Spinal cord (tissue), 10 donors: ENCODE results near the gene CCDC149. TPM values are rescaled to one million over a fixed set of nuclear protein-coding genes. Genes with fewer than 3 reads are reported as not detected.

ENCODE experiments used
- DNase-seq, 6 donors: peaks; one replicate each; pipeline versions ENCODE4 v3.0.0 to v3.0.0-alpha.2; 2013 to 2015; ENCODE audit warnings: low spot score in 6 of 6, low read depth in 4 of 6
- H3K27ac ChIP-seq: one replicate; pipeline ENCODE4 v1.5.1; 2013; ENCODE audit warnings: low read depth, low read length, control low read depth
- H3K27me3 ChIP-seq: one replicate; pipeline ENCODE4 v1.6.1; 2013; ENCODE audit warnings: low read length; ENCODE audit not compliant: control insufficient read depth, insufficient read depth
- H3K36me3 ChIP-seq: one replicate; pipeline ENCODE4 v1.6.1; 2013; ENCODE audit warnings: low read length; ENCODE audit not compliant: control insufficient read depth, insufficient read depth
- H3K4me1 ChIP-seq: one replicate; pipeline ENCODE4 v1.6.1; 2013; ENCODE audit warnings: low read length; ENCODE audit not compliant: control insufficient read depth, insufficient read depth
- H3K4me3 ChIP-seq: one replicate; pipeline ENCODE4 v1.5.1; 2013; ENCODE audit warnings: low read depth, low read length, control low read depth
- H3K9me3 ChIP-seq: one replicate; pipeline ENCODE4 v1.6.1; 2013; ENCODE audit warnings: low read length; ENCODE audit not compliant: control insufficient read depth, insufficient read depth
- WGBS: methylation state at CpG from one replicate; pipeline ENCODE4 v1.1.5; 2013; ENCODE audit warnings: missing lambda C conversion rate; ENCODE audit not compliant: insufficient coverage; 5-methylcytosine and 5-hydroxymethylcytosine counted together
- long read RNA-seq, 4 donors: transcript quantifications; one replicate each; lab custom pipeline, GENCODE V29; 2026
- polyA plus RNA-seq, 2 donors: library from polyadenylated mRNA; unstranded; fragments of 120-200 nt; gene quantifications; one replicate each; pipeline ENCODE4 v1.2.1, GENCODE V29; 2013; ENCODE audit not compliant: insufficient read length in 2 of 2
- total RNA-seq, 2 donors: library from RNA; depleted of rRNA in 1 of 2; stranded (reverse); fragments of 120-200 nt in 1 of 2; fragments of >200 nt in 1 of 2; gene quantifications; one replicate each; pipeline versions ENCODE4 v1.2.3 to v1.2.4, GENCODE V29; 2013 to 2014
- donor health status: healthy.

CCDC149 gene
- 10 to 100 TPM; 15.0 to 21.6 TPM for total RNA-seq
- polyA plus RNA-seq: 10 to 100 TPM; 24.9 to 27.1 TPM
- long read RNA-seq, donor 1, partial matches to known transcripts: 0 of 6 reads
- long read RNA-seq, donor 1, other reads (novel, unspliced or antisense): 0 of 6 reads
- long read RNA-seq, donor 2: 0 reads
- long read RNA-seq, donor 3, partial matches to known transcripts: 0 of 2 reads
- long read RNA-seq, donor 3, other reads (novel, unspliced or antisense): 0 of 2 reads
- long read RNA-seq, donor 4, partial matches to known transcripts: 0 of 5 reads
- long read RNA-seq, donor 4, other reads (novel, unspliced or antisense): 0 of 5 reads

- Histone ChIP-seq H3K4me3 (peak within 1 kb of the TSS; percentile 58), H3K27me3 (no peaks in the 10 kb centered on the region), H3K27ac (peak within 1 kb of the TSS; percentile 61), H3K4me1 (peaks cover 18% of the 10 kb centered on the region), H3K36me3 (peaks cover 16% of the 10 kb centered on the region), H3K9me3 (peaks cover 4% of the 10 kb centered on the region)
- peak in 5 of 6 donors; percentile 26 to 84 (median 40) for DNase-seq
- WGBS: 2% methylated on average over 90 of the region's 92 CpGs
Observed at GRCh38 chr4:24912252-24913118, at the start of gene CCDC149. CCDC149 (minus strand) TSS chr4:24913042; CDS start chr4:24912864, 178 bp downstream.

GRCh38 chr4:24957886-24958285 lies 45.0 kb upstream of the CCDC149 start:
- H3K36me3 ChIP-seq: no peaks in the 10 kb centered on the region

GRCh38 chr4:24956763-24957162 lies 43.9 kb upstream of the CCDC149 start:
- no peaks in the 10 kb centered on the region for H3K9me3 ChIP-seq
- H3K27ac ChIP-seq: no peak overlapping the region
- H3K36me3 ChIP-seq: no peaks in the 10 kb centered on the region
- no peak for DNase-seq
- H3K4me3 ChIP-seq: no peak overlapping the region
- no CpG with 5 or more reads among the region's 2 CpGs for WGBS
- H3K27me3 ChIP-seq: no peaks in the 10 kb centered on the region
- H3K4me1 ChIP-seq: no peaks in the 10 kb centered on the region

More at GRCh38 chr4:24957886-24958285, 45.0 kb upstream of the CCDC149 start:
- H3K27ac ChIP-seq: no peak overlapping the region
- no peak for DNase-seq
- 76% methylated on average over 2 of the region's 2 CpGs for WGBS
- H3K4me1 ChIP-seq: no peaks in the 10 kb centered on the region
- no peaks in the 10 kb centered on the region for H3K27me3 ChIP-seq
- no peak overlapping the region for H3K4me3 ChIP-seq
- H3K9me3 ChIP-seq: no peaks in the 10 kb centered on the region

- Histone ChIP-seq H3K36me3 (no peaks in the 10 kb centered on the region), H3K27ac (no peak overlapping the region), H3K27me3 (no peaks in the 10 kb centered on the region), H3K4me3 (no peak overlapping the region), H3K4me1 (no peaks in the 10 kb centered on the region), H3K9me3 (no peaks in the 10 kb centered on the region)
- DNase-seq: no peak
- no CpG with 5 or more reads among the region's 2 CpGs for WGBS
Observed at GRCh38 chr4:24956091-24956490, 43.2 kb upstream of the CCDC149 start.

GRCh38 chr4:24952667-24953066 lies 39.8 kb upstream of the CCDC149 start:
- WGBS: no CpG with 5 or more reads among the region's 4 CpGs
- Histone ChIP-seq H3K4me1 (no peaks in the 10 kb centered on the region), H3K4me3 (no peak overlapping the region), H3K27ac (no peak overlapping the region), H3K9me3 (no peaks in the 10 kb centered on the region), H3K27me3 (no peaks in the 10 kb centered on the region), H3K36me3 (no peaks in the 10 kb centered on the region)
- DNase-seq: no peak

- no peaks in the 10 kb centered on the region for H3K4me1 ChIP-seq
- H3K36me3 ChIP-seq: no peaks in the 10 kb centered on the region
- H3K27ac ChIP-seq: no peak overlapping the region
- H3K4me3 ChIP-seq: no peak overlapping the region
- DNase-seq: no peak
- H3K9me3 ChIP-seq: no peaks in the 10 kb centered on the region
- H3K27me3 ChIP-seq: no peaks in the 10 kb centered on the region
Observed at GRCh38 chr4:24949970-24950369, 37.1 kb upstream of the CCDC149 start.

- Histone ChIP-seq H3K27ac (no peak overlapping the region), H3K36me3 (no peaks in the 10 kb centered on the region), H3K9me3 (peaks cover 3% of the 10 kb centered on the region), H3K4me3 (no peak overlapping the region), H3K4me1 (no peaks in the 10 kb centered on the region), H3K27me3 (no peaks in the 10 kb centered on the region)
- DNase-seq: no peak
- no CpG with 5 or more reads among the region's 1 CpG for WGBS
Observed at GRCh38 chr4:24937917-24938281, 25.1 kb upstream of the CCDC149 start.

- 100% methylated on average over 2 of the region's 5 CpGs for WGBS
- no peaks in the 10 kb centered on the region for H3K4me1 ChIP-seq
- no peak overlapping the region for H3K27ac ChIP-seq
- no peak overlapping the region for H3K4me3 ChIP-seq
- H3K36me3 ChIP-seq: no peaks in the 10 kb centered on the region
- peaks cover 3% of the 10 kb centered on the region for H3K9me3 ChIP-seq
- H3K27me3 ChIP-seq: no peaks in the 10 kb centered on the region
- DNase-seq: no peak
Observed at GRCh38 chr4:24937176-24937916, 24.5 kb upstream of the CCDC149 start.

GRCh38 chr4:24935856-24936255 lies 23.0 kb upstream of the CCDC149 start:
- no peaks in the 10 kb centered on the region for H3K36me3 ChIP-seq
- no peaks in the 10 kb centered on the region for H3K27me3 ChIP-seq
- peaks cover 3% of the 10 kb centered on the region for H3K9me3 ChIP-seq
- 83% methylated on average over 1 of the region's 2 CpGs for WGBS
- DNase-seq: no peak
- no peak overlapping the region for H3K27ac ChIP-seq
- no peak overlapping the region for H3K4me3 ChIP-seq
- H3K4me1 ChIP-seq: no peaks in the 10 kb centered on the region
